HepG2 (cell line): ENCODE measurements around the gene REPIN1. TPM values are rescaled to one million over a fixed set of nuclear protein-coding genes. Genes with fewer than 3 reads are reported as not detected.

Source experiments
- CSRNP1 ChIP-seq: sonication (generic); formaldehyde crosslinking; IDR thresholded peaks from 2 replicates; pipeline ENCODE4 v1.8.1; 2023; ENCODE audit warnings: mild to moderate bottlenecking, missing genetic modification reagents
- DMTF1 ChIP-seq: sonication (generic); formaldehyde crosslinking; IDR thresholded peaks from 2 replicates; pipeline ENCODE4 v1.4.0; 2020; ENCODE audit warnings: mild to moderate bottlenecking, missing genetic modification reagents
- HOXA7 ChIP-seq: sonication (generic); formaldehyde crosslinking; IDR thresholded peaks from 2 replicates; pipeline ENCODE4 v1.8.1; 2022; ENCODE audit warnings: mild to moderate bottlenecking, missing genetic modification reagents, moderate library complexity
- KDM2A ChIP-seq: sonication (generic); formaldehyde crosslinking; IDR thresholded peaks from 2 replicates; pipeline ENCODE4 v1.4.0; 2020; ENCODE audit warnings: low read depth, missing genetic modification reagents, borderline replicate concordance
- KLF11 ChIP-seq: IDR thresholded peaks from 2 replicates; pipeline ENCODE4 v1.6.1; 2016; ENCODE audit warnings: missing compliant biosample characterization
- RNF2 ChIP-seq: fragments of 450-650 bp; conservative IDR thresholded peaks from 2 replicates; pipeline ENCODE4 v1.6.1; 2016; ENCODE audit warnings: low read depth
- RXRA ChIP-seq: sonication (generic); formaldehyde crosslinking; IDR thresholded peaks from 2 replicates; pipeline ENCODE4 v1.5.1; 2020; ENCODE audit warnings: missing genetic modification reagents
- SYNCRIP ChIP-seq: fragments of 200-400 bp; formaldehyde crosslinking; IDR thresholded peaks from 2 replicates; pipeline ENCODE4 v1.6.1; 2018; ENCODE audit warnings: mild to moderate bottlenecking, low read depth, low read length; ENCODE audit not compliant: insufficient read depth
- U2AF2 ChIP-seq: fragments of 200-400 bp; formaldehyde crosslinking; IDR thresholded peaks from 2 replicates; pipeline ENCODE4 v1.6.1; 2017; ENCODE audit warnings: low read depth, mild to moderate bottlenecking, low read length
- ZC3H13 ChIP-seq: sonication (generic); formaldehyde crosslinking; IDR thresholded peaks from 2 replicates; pipeline ENCODE4 v1.8.1; 2023; ENCODE audit warnings: mild to moderate bottlenecking, missing genetic modification reagents, moderate library complexity
- ZHX2 ChIP-seq, 2 experiments: sonication (generic) in 1 of 2; formaldehyde crosslinking in 1 of 2; IDR thresholded peaks; 2 replicates each; pipeline versions ENCODE4 v1.6.1 to v1.9.0; 2014 to 2022; ENCODE audit warnings: antibody characterized with exemption in 1 of 2, borderline replicate concordance in 1 of 2, inconsistent platforms in 1 of 2, low read depth in 1 of 2, missing genetic modification reagents in 1 of 2
- ZNF18 ChIP-seq: sonication (generic); formaldehyde crosslinking; IDR thresholded peaks from 2 replicates; pipeline ENCODE4 v1.8.0; 2022; ENCODE audit warnings: mild to moderate bottlenecking, missing genetic modification reagents; ENCODE audit not compliant: insufficient replicate concordance
- ZNF382 ChIP-seq: sonication (generic); formaldehyde crosslinking; IDR thresholded peaks from 2 replicates; pipeline ENCODE4 v1.5.0; 2020; ENCODE audit warnings: missing genetic modification reagents, mild to moderate bottlenecking, borderline replicate concordance
- ZNF557 ChIP-seq: sonication (generic); formaldehyde crosslinking; IDR thresholded peaks from 2 replicates; pipeline ENCODE4 v1.4.0; 2020; ENCODE audit warnings: missing genetic modification reagents
- ZNF766 ChIP-seq: sonication (generic); formaldehyde crosslinking; IDR thresholded peaks from 2 replicates; pipeline ENCODE4 v1.5.0; 2020; ENCODE audit warnings: missing genetic modification reagents, borderline replicate concordance
- ZNF775 ChIP-seq: sonication (generic); formaldehyde crosslinking; IDR thresholded peaks from 2 replicates; pipeline ENCODE4 v1.4.0; 2020; ENCODE audit warnings: missing genetic modification reagents, mild to moderate bottlenecking, moderate library complexity, borderline replicate concordance
- polyA plus RNA-seq, 8 experiments: library from polyadenylated mRNA; depleted of rRNA in 3 of 8; stranded (reverse) in 7 of 8; unstranded in 1 of 8; fragments of >200 nt; fragmentation: Illumina TruSeq in 4 of 8; extraction: Trizol in 4 of 8; gene quantifications; 2 replicates each; pipeline versions ENCODE4 v1.2.1 to v1.2.3, GENCODE V29; 2011 to 2016; ENCODE audit warnings: low read depth in 4 of 8, missing spikeins in 1 of 8, mixed read lengths in 1 of 8; ENCODE audit not compliant: insufficient read depth in 1 of 8
- total RNA-seq, 5 experiments: library from RNA; depleted of rRNA; stranded (reverse); fragments of >200 nt; fragmentation: Illumina TruSeq; extraction: Trizol; gene quantifications; 2 replicates each; pipeline ENCODE4 v1.2.3, GENCODE V29; 2016; ENCODE audit warnings: low read depth in 1 of 5

Gene REPIN1
- total and polyA plus RNA-seq, 2 of the 13 experiments (the other 11 are each of a cell fraction or from before 2014, with no cell fraction given), result 69.9 to 108 TPM

- TF ChIP-seq KDM2A (CRISPR knock-in tag) (0 out of 2 replicates have a peak, but pooled peaks have one; percentile 29), ZNF557 (no peak), KLF11 (CRISPR knock-in tag) (no peak), ZNF775 (CRISPR knock-in tag) (no peak), SYNCRIP (no peak), CSRNP1 (CRISPR knock-in tag) (no peak), ZC3H13 (no peak), ZNF382 (CRISPR knock-in tag) (no peak), RNF2 (no peak), U2AF2 (no peak), DMTF1 (CRISPR knock-in tag) (no peak), HOXA7 (no peak), RXRA (CRISPR knock-in tag) (no peak), ZNF18 (CRISPR knock-in tag) (no peak), ZNF766 (CRISPR knock-in tag) (no peak), ZHX2 (IDR thresholded peaks at IDR 0.05; ENCODE audit: low read depth) (no peak), ZHX2 (CRISPR knock-in tag; IDR thresholded peaks at IDR 0.05; ENCODE audit: borderline replicate concordance) (no peak)
These were observed 9.7 kb downstream of the REPIN1 start (continued) for GRCh38 chr7:150378115-150378852.
